Endothelial cell of umbilical vein (primary cell): Measurements from ENCODE around the gene CACNA2D3. TPM values are rescaled to one million over a fixed set of nuclear protein-coding genes. Genes with fewer than 3 reads are reported as not detected.

Source experiments
- BruUV-seq: library from RNA; stranded (reverse); fragments of 400-500 nt; replicated peaks from 2 replicates; lab custom pipeline; 2021; lab: Mats Ljungman, UMichigan
- CTCF ChIA-PET: fragments of 300-600, 350-600 bp; sonication (Branson Sonifier 250); formaldehyde crosslinking; loops from one replicate; lab custom pipeline; 2021; ENCODE audit warnings: antibody characterized with exemption, inconsistent platforms; lab: Charles Lee
- POLR2A ChIA-PET: fragments of 300-600, 350-600 bp; sonication (Branson Sonifier 250); formaldehyde crosslinking; loops from one replicate; lab custom pipeline; 2021; ENCODE audit warnings: antibody characterized with exemption, inconsistent platforms; lab: Charles Lee
- DNase-seq: peaks from one replicate; pipeline ENCODE4 v3.0.0-alpha.2; 2011; ENCODE audit warnings: low read depth, low spot score
- FAIRE-seq: peaks from 2 replicates; lab custom pipeline; 2011; peaks lifted over from hg19 to GRCh38; lab: Jason Lieb, UNC
- H2AFZ ChIP-seq: 2 replicates; pipeline ENCODE4 v1.6.0; 2012; ENCODE audit warnings: low read depth, low read length, control low read depth, inconsistent platforms
- H3K27ac ChIP-seq: 2 replicates; pipeline ENCODE4 v1.5.1; 2011; ENCODE audit warnings: low read depth, mild to moderate bottlenecking, control low read depth, low read length, moderate library complexity; ENCODE audit not compliant: insufficient read depth
- H3K27me3 ChIP-seq, 2 experiments: 2 replicates each; pipeline versions ENCODE4 v1.6.0 to v1.6.1; 2011; ENCODE audit warnings: low read length in 2 of 2, mixed read lengths in 1 of 2; ENCODE audit not compliant: control insufficient read depth in 2 of 2, insufficient read depth in 2 of 2
- H3K36me3 ChIP-seq, 2 experiments: 2 replicates in 1 of 2; 3 replicates in 1 of 2; pipeline ENCODE4 v1.5.1; 2011; ENCODE audit warnings: low read length in 2 of 2, mild to moderate bottlenecking in 1 of 2, moderate library complexity in 1 of 2; ENCODE audit not compliant: control insufficient read depth in 2 of 2, insufficient read depth in 2 of 2; ENCODE audit errors: extremely low read depth in 1 of 2
- H3K4me1 ChIP-seq: 3 replicates; pipeline ENCODE4 v1.5.1; 2011; ENCODE audit warnings: mild to moderate bottlenecking, low read length; ENCODE audit not compliant: control insufficient read depth, insufficient read depth; ENCODE audit errors: extremely low read depth
- H3K4me2 ChIP-seq: 2 replicates; pipeline ENCODE4 v1.6.1; 2011; ENCODE audit warnings: low read length, control low read depth, mixed read lengths; ENCODE audit not compliant: insufficient read depth
- H3K4me3 ChIP-seq, 3 experiments: fragments of 200-600 bp in 1 of 3; sonication (generic), shearing (Covaris generic) in 1 of 3; replicated peaks in 1 of 3; 2 replicates each; pipeline ENCODE4 v1.5.1; 2011 to 2016; ENCODE audit warnings: control low read depth in 3 of 3, low read length in 3 of 3, mild to moderate bottlenecking in 2 of 3, inconsistent platforms in 1 of 3, low read depth in 1 of 3, moderate library complexity in 1 of 3; ENCODE audit not compliant: insufficient read depth in 1 of 3
- H3K79me2 ChIP-seq: 2 replicates; pipeline ENCODE4 v1.6.0; 2012; ENCODE audit warnings: low read length, inconsistent platforms; ENCODE audit not compliant: control insufficient read depth, insufficient read depth
- H3K9ac ChIP-seq: replicated peaks from 2 replicates; pipeline ENCODE3; 2011; ENCODE audit warnings: low read length, control low read depth; ENCODE audit not compliant: insufficient read depth; ENCODE audit errors: extremely low read depth
- H3K9me1 ChIP-seq: replicated peaks from 3 replicates; pipeline ENCODE4 v1.6.0; 2011; ENCODE audit warnings: mild to moderate bottlenecking, low read length; ENCODE audit not compliant: control insufficient read depth, insufficient read depth; ENCODE audit errors: extremely low read depth
- H3K9me3 ChIP-seq: replicated peaks from 2 replicates; pipeline ENCODE4 v1.5.1; 2012; ENCODE audit warnings: low read length, inconsistent platforms; ENCODE audit not compliant: control insufficient read depth, insufficient read depth
- H4K20me1 ChIP-seq: replicated peaks from 2 replicates; pipeline ENCODE3; 2011; ENCODE audit warnings: mild to moderate bottlenecking, low read length; ENCODE audit not compliant: control insufficient read depth, insufficient read depth; ENCODE audit errors: extremely low read depth
- CTCF ChIP-seq, 2 donors: IDR thresholded peaks; 1 replicate in 1 of 2; 2 replicates in 1 of 2; pipeline ENCODE4 v1.5.1; 2011; ENCODE audit warnings: low read length in 2 of 2, mild to moderate bottlenecking in 2 of 2, moderate library complexity in 2 of 2, control low read depth in 1 of 2, inconsistent platforms in 1 of 2, low read depth in 1 of 2; ENCODE audit not compliant: insufficient read depth in 1 of 2; ENCODE audit errors: extremely low read depth in 1 of 2
- EZH2 ChIP-seq: IDR thresholded peaks from 2 replicates; pipeline ENCODE4 v1.6.1; 2012; ENCODE audit warnings: borderline replicate concordance, low read depth, mild to moderate bottlenecking, moderate library complexity, low read length, inconsistent platforms; ENCODE audit not compliant: severe bottlenecking
- FOS ChIP-seq: IDR thresholded peaks from 2 replicates; pipeline ENCODE4 v1.6.1; 2011; ENCODE audit warnings: mild to moderate bottlenecking, low read length, moderate library complexity, borderline replicate concordance; ENCODE audit not compliant: insufficient read depth
- GATA2 ChIP-seq: IDR thresholded peaks from 2 replicates; pipeline ENCODE4 v1.7.0; 2011; ENCODE audit warnings: low read depth, mild to moderate bottlenecking, moderate library complexity, mixed read lengths, low read length; ENCODE audit not compliant: insufficient read length, insufficient read depth
- JUN ChIP-seq: IDR thresholded peaks from 2 replicates; pipeline ENCODE4 v1.6.1; 2011; ENCODE audit warnings: borderline replicate concordance, low read depth; ENCODE audit not compliant: insufficient read length, insufficient read depth
- MAX ChIP-seq: IDR thresholded peaks from 2 replicates; pipeline ENCODE4 v1.6.1; 2011; ENCODE audit not compliant: insufficient read depth, insufficient read length
- MYC ChIP-seq: IDR thresholded peaks from one replicate; pipeline ENCODE4 v1.6.1; 2011; ENCODE audit warnings: mild to moderate bottlenecking, low read depth, low read length
- POLR2A ChIP-seq: IDR thresholded peaks from 2 replicates; pipeline ENCODE4 v1.6.1; 2012; ENCODE audit warnings: low read depth, mild to moderate bottlenecking, control low read depth, low read length
- POLR2AphosphoS5 ChIP-seq: IDR thresholded peaks from 2 replicates; pipeline ENCODE4 v1.6.1; 2012; ENCODE audit warnings: low read depth, mild to moderate bottlenecking, control low read depth, low read length, moderate library complexity; ENCODE audit not compliant: insufficient read depth
- dilution Hi-C: fragments of 300-500 bp; cut with MboI; formaldehyde crosslinking; loops from one replicate; pipeline ENCODE4 v1.15.0; 2019; ENCODE audit warnings: low sequenced_read_pairs; ENCODE audit not compliant: extremely low pct_ligation_motif_present
- intact Hi-C: fragments of 100-400 bp; cut with micrococcal nuclease; formaldehyde crosslinking; loops from one replicate; pipeline ENCODE4 v1.10.0; 2022
- polyA plus RNA-seq, 4 experiments: library from polyadenylated mRNA; depleted of rRNA in 3 of 4; stranded (reverse) in 3 of 4; unstranded in 1 of 4; fragments of >200 nt; gene quantifications; 2 replicates each; pipeline versions ENCODE4 v1.2.1 to v1.2.3, GENCODE V29; 2011 to 2012; ENCODE audit warnings: missing spikeins in 1 of 4
- total RNA-seq: library from RNA; stranded (reverse); gene quantifications from 2 replicates; pipeline ENCODE4 v1.2.3, GENCODE V29; 2021

CACNA2D3 gene
- total and polyA plus RNA-seq, 2 donors (not counting 3 experiments of a cell fraction or from before 2014, with no cell fraction given): not detected

GRCh38 chr3:54916732-54917131 lies 794.4 kb downstream of the CACNA2D3 start:
- Histone ChIP-seq H3K4me1 (no peaks in the 10 kb centered on the region), H3K9ac (no peak overlapping the region), H3K36me3 (no peaks in the 10 kb centered on the region), H3K4me2 (no peak overlapping the region), H3K79me2 (no peaks in the 10 kb centered on the region), H3K27ac (no peak overlapping the region), H2AFZ (no peak overlapping the region), H3K4me3 (no peak overlapping the region), H3K9me3 (peaks cover 6% of the 10 kb centered on the region), H3K9me1 (no peaks in the 10 kb centered on the region), H3K27me3 (no peaks in the 10 kb centered on the region), H4K20me1 (no peaks in the 10 kb centered on the region)
- DNase-seq (no peak), FAIRE-seq (no peak)
- CTCF ChIA-PET: no interaction called here
- TF ChIP-seq JUN (no peak), GATA2 (no peak), POLR2A (no peak), FOS (no peak)
- intact Hi-C loops: no loop called here
- POLR2A ChIA-PET: no interaction called here
- BruUV-seq: no TSS peak
- dilution Hi-C loops: no loop called here

DNA sequence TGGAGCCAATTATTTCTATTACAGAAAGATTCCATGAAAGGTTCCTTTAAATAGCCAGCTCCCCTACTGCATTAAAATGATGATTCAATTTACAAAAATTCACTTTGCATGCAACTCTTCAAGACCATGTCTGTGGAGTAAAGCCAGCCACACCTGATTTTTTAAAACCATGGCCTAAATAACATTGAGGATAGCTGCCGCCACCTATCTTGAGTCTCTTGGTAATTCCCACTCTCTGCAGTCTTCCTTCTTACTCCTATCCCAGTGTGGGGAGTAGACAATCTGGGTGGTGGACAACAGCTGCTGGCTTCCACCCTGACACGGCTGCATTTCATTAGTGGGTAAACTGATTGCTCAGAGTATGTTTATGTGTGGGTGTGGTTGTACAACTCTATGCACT lies 794.8 kb downstream of the CACNA2D3 start:
- H3K27ac ChIP-seq: no peak overlapping the region
- FAIRE-seq (no peak), DNase-seq (no peak)
- H3K27me3 ChIP-seq: no peaks in the 10 kb centered on the region
- dilution Hi-C loops: no loop called here
- no peaks in the 10 kb centered on the region for H3K4me1 ChIP-seq
- intact Hi-C loops: no loop called here
- H4K20me1 ChIP-seq: no peaks in the 10 kb centered on the region
- no peaks in the 10 kb centered on the region for H3K36me3 ChIP-seq
- no peaks in the 10 kb centered on the region for H3K9me1 ChIP-seq
- H3K9ac ChIP-seq: no peak overlapping the region
- H3K79me2 ChIP-seq: no peaks in the 10 kb centered on the region
- no peak overlapping the region for H2AFZ ChIP-seq
- no TSS peak for BruUV-seq
- H3K4me2 ChIP-seq: no peak overlapping the region
- H3K4me3 ChIP-seq: no peak overlapping the region
- ChIA-PET CTCF (no interaction called here), POLR2A (no interaction called here)
- TF ChIP-seq MYC (no peak), POLR2A (no peak), FOS (no peak), MAX (no peak), EZH2 (no peak), CTCF (IDR thresholded peaks at IDR 0.05; ENCODE audit: extremely low read depth in 1 of 2, insufficient read depth in 1 of 2, low read depth in 1 of 2, low read length in 2 of 2) (no peak), JUN (no peak), POLR2AphosphoS5 (no peak), GATA2 (no peak)
- H3K9me3 ChIP-seq: peaks cover 5% of the 10 kb centered on the region
